HG03442 (cell line): ENCODE results near the gene RBM14.
"Not testable (repeated sequence)": the region's sequence is repeated elsewhere in the genome, so short reads cannot be mapped to it uniquely, and the experiment has no call there.

ENCODE experiments used
- ATAC-seq: cut with Tn5 transposase; IDR thresholded peaks from one replicate; pipeline ENCODE4 v1.9.1; 2021; ENCODE audit warnings: mild to moderate bottlenecking, moderate library complexity; ENCODE audit not compliant: unreplicated experiment

RBM14 gene, protein sequence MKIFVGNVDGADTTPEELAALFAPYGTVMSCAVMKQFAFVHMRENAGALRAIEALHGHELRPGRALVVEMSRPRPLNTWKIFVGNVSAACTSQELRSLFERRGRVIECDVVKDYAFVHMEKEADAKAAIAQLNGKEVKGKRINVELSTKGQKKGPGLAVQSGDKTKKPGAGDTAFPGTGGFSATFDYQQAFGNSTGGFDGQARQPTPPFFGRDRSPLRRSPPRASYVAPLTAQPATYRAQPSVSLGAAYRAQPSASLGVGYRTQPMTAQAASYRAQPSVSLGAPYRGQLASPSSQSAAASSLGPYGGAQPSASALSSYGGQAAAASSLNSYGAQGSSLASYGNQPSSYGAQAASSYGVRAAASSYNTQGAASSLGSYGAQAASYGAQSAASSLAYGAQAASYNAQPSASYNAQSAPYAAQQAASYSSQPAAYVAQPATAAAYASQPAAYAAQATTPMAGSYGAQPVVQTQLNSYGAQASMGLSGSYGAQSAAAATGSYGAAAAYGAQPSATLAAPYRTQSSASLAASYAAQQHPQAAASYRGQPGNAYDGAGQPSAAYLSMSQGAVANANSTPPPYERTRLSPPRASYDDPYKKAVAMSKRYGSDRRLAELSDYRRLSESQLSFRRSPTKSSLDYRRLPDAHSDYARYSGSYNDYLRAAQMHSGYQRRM

DNA sequence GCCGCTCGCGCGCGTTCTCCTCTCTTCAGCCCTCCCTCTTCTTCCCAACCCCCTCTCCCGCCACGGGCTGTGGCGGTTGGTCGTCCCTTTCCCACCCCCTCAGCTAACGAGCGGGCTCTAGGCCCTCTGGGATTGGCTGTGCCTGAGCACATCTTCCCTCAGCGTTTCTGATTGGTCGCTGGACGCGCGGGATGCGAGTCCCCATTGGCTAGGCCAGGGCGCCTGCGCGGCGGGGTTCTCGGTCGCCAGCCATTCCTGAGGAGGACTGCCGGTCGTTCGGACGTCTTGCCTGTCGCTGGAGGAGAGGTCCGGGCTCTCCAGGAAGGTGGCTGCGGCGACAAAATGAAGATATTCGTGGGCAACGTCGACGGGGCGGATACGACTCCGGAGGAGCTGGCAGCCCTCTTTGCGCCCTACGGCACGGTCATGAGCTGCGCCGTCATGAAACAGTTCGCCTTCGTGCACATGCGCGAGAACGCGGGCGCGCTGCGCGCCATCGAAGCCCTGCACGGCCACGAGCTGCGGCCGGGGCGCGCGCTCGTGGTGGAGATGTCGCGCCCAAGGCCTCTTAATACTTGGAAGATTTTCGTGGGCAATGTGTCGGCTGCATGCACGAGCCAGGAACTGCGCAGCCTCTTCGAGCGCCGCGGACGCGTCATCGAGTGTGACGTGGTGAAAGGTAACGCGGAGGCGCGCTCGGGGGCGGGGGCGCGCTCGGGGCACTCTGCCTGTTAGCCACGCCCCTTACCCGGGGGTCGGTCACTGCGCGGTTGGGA is at the start of gene RBM14:
Gene RBM14 (plus strand): TSS at position 252 of the 776 bp plus-strand sequence. CDS start 91 bp downstream, at position 343.
- peak; percentile 88 for ATAC-seq

DNA sequence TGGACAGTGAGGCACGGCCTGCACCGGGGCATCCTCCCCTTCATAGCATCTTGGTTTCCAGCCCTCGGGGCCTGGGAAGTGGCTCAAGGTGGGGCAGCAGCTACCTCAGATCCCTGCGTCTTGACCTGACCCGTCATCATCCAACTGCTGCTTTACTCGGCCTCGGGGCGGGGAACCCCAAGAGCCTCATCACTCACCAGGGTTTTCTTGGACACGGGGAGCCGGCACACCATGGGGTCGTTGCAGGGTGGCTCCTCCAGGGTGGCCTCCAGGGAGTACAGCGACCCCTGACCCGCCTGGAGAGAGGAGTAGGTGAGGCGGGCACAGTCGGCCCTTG is 48.7 kb upstream of the RBM14 start:
- ATAC-seq: no peak

DNA sequence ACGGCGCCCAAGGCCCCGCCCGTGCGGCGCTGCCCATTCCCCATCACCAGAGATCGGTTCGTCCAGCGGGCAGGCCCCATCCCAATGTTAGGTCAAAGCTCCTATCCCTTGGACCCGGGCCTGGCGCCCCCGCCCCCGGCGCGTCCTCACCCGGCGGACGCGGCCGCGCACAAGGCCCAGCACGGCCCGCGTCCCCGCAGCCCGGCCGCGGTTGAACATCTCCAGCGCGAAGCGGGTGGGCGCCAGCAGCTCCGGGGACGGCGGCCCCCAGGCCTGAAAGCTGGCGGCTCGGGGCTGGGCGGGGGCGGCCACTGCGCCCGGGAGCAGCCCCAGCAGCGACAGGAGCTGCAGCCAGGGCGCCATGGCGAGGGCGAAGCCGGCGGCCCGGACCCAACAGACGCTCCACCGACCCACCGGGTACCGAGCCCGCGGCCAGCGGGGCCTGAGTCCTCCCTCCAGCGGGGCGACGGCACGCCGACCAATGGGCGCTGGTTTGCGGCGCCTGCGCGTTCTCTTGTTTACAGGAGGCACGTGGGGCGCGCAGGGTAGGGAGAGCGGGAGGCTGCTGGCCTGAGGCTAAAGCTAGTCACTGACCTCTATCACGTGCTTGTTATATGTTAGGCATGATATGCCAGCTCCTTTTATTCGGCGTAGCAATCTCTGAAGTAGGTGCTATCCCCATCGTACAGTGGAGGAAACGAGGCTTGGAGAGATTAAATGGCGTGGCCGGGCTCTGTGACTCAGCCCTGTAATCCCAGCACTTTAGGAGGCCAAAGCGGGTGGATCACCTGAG is 48.1 kb upstream of the RBM14 start, which contains the start of gene CTSF:
Gene CTSF (minus strand): TSS at position 483 of the 793 bp plus-strand sequence. CDS start 120 bp downstream, at position 363.
- no peak for ATAC-seq

DNA sequence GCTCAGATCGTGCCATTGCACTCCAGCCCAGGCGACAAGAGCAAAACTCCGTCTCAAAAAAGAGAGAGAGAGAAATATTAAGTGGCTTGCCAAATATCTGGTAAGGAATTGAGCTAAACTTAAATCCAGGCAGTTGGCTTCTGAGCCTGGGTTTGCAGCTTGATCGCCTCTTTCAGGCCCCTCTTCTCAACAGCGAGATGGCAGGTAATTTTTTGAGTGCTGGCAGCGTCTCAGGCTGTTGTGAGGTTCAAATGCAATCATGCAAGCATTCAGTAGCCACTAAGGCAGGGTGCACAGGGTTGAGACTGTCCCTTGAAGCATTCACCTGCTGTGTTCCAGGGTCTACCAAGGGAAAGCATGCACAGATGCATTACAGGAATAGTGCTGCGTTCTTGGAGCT is 47.4 kb upstream of the RBM14 start:
- ATAC-seq: no peak

DNA sequence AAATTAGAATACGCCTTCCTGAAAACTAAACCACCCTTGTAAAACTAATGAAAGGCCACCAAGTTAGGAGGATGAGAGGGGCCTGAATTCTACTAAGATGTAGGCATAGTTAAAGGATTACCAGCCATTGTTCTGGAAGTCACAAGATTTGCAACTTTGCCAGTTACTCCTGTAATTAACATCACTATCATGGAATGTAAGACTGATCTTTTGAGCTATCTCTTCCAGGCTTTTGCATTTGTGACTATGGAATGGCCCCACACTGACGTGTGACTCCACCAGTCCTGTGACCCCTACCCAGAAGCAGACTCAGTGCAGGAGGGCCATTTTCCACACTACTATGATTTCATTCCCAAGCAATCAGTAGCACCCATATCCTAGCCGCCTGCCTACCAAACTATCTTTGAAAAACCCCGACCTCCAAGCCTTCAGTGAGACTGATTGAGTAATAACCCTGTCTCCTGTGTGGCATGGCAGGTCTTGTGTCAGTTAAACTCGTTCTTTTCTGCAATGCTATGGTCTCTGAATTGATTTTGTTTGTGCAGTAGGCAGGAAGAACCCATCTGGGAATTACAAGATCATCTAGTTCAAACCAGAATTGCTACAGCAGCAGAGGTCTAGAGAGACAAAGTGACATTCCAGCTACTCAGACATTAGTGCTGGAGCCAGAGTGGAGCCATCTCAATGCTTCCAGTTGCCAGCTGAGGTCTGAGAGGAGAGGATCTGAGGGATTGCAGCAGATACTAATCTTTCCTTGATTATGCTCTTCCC is 46.2 kb upstream of the RBM14 start:
- ATAC-seq: no peak

DNA sequence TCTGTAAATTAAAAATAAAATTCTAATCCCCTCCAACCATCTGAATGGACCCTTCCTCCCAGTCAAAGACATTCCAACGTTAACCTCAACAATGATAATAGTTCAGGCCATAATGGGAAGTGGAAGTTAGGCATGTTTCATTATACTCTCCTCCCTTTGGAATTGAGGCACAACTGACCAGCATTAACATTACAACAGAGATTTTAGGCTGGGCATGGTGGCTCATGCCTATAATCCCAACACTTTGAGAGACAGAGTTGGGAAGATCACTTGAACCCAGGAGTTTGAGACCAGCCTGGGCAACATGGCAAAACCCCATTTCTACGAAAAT is 45.6 kb upstream of the RBM14 start:
- ATAC-seq: no peak

DNA sequence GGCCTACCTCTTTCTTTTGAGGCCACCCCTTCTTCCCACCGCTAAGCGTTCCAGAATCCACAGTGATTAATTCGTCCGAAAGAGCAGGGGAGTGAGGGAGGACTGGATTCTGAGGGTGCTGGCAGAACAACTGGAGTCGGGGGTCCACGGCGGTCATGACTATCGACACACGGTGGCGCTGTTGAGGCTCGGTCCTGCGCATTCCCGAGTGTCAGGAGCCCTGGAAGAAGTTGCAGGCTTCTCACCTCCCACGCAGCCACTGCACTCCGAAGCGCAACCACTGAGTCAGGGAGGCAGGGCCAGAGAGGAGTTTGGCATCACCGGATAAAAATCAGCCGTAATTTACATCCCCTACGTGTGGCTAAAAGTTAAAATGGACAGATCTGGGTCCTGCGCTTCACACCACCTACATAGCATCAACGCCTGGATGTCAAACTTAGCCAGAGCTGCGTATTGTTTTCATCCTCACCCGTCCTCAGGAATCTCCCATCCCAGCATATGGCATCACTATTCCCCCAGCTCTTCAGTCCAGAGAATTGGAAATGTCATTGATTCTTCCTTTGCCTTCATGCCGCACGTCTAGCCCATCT is 37.3 kb upstream of the RBM14 start:
- no peak for ATAC-seq

DNA sequence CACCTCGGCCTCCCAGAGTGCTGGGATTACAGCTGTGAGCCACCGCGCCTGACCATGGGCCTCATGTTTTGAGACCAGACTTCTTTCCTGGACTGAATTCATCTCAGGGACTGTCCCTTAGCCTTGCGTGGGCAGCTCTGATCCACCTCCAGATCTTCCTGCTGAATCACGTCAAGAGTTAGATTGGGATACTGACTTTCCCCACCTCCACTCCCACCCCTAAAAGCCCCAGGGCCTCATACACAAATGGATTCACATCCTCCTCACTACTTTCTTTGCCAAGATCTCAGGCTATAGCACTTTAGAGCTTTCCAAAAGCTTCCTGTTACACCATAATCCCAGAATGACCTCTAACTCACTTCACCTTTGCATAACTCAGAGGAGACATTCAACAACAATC is 35.6 kb upstream of the RBM14 start:
- ATAC-seq: no peak

DNA sequence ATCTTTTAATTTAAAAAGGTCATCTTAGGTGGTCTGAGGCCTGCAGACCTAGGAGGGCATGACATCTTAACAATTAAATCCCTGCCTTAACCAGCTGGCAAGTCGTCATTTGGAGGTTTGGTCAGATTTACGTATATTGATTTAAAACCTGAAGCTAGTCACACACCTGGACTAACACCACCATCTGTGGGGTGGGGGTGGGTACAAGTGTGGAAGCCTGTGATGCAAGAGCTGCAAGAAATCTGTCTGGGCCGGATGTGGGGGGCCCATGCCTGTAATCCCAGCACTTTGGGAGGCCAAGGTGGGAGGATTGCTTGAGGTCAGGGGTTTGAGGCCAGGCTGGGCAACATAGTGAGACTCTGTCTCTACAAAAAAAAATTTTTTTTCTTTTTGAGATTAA is 35.2 kb upstream of the RBM14 start:
- ATAC-seq: no peak

DNA sequence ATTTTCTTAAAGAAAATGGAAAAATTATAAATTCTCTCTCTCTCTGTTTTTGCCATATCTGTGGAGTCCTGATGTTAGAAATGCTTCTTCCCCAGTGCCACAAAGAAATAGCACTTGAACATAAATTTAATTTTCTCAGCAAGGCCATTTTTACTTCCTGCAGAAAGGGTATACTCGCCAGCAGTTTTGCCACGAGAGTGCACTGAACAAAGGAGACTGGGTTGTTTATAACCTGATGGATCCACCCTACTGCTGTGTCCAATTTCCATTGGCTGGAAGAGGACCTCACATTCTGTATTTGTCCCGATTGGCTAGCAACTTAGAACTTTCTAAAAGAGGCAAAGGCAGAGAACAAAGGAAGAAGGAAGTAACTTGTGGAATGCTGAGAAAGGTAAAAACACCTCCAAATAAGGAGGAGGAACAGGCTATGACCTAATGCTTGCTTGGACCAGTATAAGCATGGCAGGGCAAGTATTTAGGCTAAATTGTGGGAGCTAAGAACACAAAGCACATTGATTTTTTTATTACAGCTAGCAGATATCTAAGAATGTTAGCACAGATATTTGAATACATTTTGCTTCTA is 33.8 kb upstream of the RBM14 start:
- ATAC-seq: not testable (repeated sequence)

DNA sequence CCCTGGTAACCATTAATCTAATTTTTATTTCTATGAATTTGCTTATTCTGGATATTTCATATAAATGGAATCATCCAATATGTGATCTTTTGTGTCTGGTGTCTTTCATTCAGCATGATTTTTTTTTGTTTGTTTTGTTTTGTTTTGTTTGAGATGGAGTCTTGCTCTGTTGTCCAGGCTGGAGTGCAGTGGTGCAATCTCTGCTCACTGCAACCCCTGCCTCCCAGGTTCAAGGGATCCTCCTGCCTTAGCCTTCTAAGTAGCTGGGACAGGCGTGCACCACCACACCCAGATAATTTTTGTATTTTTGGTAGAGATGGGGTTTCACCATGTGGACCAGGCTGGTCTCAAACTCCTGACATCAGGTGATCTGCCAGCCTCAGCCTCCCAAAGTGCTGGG is 31.0 kb upstream of the RBM14 start:
- ATAC-seq: not testable (repeated sequence)

DNA sequence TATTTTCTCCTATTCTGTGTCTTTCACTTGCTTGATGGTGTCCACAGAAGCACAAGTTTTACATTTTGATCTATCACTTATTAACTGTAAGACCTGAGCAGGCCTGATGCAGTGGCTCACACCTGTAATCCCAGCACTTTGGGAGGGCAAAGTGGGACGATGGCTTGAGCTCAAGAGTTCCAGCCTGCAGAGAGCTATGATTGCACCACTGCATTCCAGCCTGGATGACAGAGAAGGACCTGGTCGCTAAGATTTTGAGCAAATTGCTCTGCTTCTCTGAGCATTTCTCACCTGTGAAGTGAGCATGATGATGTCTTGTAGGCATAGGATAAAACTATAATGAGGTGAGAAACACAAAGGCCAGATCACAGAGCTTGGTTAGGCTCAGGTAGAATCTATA is 30.3 kb upstream of the RBM14 start:
- ATAC-seq: no peak

DNA sequence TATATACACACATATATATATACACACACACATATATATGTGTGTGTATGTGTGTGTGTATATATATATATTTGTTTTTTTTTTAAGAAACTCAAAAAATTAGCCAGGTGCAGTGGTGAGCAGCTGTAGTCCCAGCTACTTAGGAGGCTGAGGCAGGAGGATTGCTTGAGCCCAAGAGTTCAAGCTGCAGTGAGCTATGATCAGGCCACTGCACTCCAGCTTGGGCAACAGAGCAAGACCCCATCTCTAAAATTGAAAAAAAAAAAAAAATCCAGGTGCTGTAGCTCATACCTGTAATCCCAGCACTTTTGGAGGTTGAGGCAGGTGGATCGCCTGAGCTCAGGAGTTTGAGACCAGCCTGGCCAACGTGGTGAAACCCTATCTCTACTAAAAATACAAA is 27.1 kb upstream of the RBM14 start:
- not testable (repeated sequence) for ATAC-seq

DNA sequence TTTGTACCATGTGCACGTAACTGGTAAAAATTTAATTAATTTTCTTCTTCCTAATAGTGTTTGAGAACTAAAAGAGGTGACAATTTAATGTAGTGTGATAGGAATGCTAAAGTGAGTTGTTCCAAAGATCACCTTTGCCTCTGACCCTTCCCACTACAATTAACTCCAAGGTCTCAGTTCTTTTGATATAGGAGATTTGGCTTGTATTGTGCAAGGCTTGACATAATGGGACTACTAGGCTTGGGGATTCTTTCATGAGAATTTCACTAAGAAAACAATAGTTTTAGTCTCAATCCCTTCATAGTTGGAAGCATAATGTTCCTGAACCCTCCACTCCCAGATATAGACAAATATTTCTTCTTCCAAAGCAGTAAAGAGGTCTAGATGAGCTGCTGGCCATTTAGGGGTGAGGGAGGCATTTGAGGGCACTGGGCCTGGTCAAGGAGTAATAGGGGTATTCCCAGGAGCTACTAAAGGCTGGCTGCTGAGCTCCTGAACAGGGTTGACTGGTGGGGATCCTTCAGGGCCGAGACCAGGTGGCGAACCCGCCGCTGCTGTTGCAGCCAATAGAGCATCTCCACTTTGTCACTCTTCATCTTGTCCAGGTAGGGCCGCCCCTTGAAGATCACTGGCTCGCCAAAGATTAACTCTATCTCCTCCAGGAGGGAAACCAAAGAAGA is 26.3 kb upstream of the RBM14 start:
- ATAC-seq: no peak

DNA sequence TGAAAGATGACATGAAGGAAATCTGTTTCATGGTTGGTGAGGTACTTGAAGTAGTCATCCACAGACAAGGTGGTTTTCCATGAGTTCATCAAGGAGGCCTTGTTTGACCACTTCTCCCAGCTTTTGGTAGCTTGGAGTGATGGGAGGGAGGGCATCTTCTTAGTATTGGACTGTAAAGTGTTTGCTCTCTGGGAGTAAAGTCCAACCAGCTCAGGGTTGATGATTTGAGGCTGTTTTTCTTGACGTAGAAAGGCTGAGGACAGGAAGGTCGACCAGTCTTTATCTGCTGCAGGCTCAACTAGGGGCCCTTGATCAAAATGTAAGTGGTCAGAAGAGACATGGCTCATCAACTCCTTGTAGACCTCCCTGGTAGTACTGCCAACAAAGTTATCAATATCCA is 25.3 kb upstream of the RBM14 start:
- no peak for ATAC-seq

DNA sequence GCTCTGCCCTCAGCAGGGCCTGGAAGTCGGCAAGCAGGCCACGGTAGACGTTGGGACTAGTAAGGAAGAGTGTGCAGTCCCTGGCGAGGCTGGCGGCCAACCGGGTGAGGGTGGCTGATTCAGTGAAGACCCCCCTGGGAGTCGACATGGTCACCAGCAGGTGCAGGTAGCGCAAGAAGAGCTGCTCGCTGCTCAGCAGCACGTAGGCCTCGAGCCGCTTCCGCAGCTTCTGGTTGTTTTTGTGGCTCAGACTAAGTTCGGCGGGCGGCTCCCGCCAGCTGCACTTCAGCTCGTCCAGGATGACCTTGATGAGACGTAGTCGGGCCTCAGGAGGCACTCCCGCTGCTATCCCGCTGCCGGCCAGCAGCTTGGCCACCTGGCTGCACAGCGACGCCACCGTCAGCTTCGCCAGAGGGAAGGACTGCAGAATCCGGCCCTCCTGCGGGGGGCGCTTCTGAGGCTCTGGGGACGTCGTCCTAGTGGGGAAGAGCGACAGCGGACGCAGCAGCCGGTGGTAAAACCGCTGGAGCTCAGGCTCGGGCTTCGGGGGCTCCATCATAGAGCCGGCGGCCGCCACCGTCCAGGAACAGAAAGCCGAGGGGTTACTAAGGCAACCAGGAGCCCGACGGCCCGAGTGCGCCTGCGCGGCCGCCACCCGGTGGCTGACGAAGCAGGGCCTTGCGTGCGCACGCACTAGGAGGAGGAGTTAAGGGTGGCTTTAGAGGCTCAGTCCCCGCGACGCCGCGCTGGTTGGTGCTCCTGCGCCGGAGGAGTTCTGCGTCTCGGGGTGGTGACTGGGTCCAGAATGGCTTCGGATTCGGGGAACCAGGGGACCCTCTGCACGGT is 23.8 kb upstream of the RBM14 start, which contains the start of the genes CCDC87 and CCS:
Gene CCDC87 (minus strand): TSS at position 607 of the 846 bp plus-strand sequence. CDS start 48 bp downstream, at position 559.
Gene CCS (plus strand): TSS at position 729 of the 846 bp plus-strand sequence. CDS start 77 bp downstream, at position 806.
- ATAC-seq: peak; percentile 90

DNA sequence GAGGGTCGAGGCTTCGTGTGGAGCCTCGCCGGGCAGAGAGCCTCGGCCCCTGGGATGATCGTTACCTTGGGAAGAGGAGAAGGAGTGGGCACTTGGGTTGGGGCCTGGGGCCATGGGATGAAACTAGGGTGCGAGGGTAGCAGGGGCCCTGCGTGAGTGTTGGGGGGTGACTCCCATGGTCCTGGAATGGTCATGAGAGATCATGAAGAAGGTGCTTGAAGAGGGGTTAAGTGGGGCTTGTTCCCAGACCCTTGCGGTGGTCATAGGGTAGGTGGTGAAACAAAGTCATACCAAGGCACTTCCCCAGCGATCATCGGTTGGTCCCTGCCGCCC is 23.2 kb upstream of the RBM14 start:
- peak; percentile 15 for ATAC-seq

DNA sequence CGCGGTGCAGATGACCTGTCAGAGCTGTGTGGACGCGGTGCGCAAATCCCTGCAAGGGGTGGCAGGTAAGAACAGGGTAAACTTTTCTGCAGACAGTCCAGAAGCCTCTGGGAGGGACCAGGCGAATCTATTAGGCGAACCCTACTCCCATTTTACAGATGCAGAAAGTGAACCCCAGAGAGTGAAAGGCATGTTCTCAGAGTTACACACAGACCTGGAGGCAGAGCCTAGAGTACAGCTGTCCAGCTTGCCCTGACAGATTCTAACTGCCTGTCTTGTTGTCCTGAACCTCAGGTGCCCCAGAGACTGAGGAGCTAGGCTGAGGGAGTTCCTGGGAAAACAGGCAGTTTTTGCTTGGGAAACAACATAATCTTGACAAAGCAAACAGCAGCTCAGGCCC is 22.8 kb upstream of the RBM14 start:
- no peak for ATAC-seq
